C4-2B (cell line): ENCODE data around the gene PAK1.

ENCODE experiments used
- ZFX ChIP-seq: fragments of 450-650 bp; IDR thresholded peaks from 2 replicates; pipeline ENCODE4 v1.6.1; 2017
- TF ChIP-seq, protein P1 (sequence below): fragments of 450-650 bp; conservative IDR thresholded peaks from 2 replicates; pipeline ENCODE4 v1.5.1; 2017; ENCODE audit warnings: mild to moderate bottlenecking

DNA sequence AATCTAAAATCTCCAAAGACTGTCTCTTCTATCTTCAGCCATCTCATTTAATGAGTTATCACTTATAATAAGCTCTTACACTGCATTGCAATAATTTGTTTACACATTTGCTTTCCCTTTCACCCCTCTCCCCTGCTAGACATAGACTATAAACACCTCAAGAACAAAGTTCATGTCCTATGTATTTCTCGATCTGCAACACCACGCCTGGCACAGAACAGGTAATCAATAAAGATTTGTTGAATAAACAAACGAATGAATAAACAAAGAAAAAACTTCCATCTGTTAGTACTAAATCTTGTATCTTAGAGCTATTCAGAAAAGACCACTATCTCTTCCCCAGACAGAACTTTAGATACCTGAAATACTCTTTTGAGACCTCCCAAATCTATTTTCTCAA, 77.6 kb downstream of the PAK1 start:
- TF ChIP-seq, protein P1, sequence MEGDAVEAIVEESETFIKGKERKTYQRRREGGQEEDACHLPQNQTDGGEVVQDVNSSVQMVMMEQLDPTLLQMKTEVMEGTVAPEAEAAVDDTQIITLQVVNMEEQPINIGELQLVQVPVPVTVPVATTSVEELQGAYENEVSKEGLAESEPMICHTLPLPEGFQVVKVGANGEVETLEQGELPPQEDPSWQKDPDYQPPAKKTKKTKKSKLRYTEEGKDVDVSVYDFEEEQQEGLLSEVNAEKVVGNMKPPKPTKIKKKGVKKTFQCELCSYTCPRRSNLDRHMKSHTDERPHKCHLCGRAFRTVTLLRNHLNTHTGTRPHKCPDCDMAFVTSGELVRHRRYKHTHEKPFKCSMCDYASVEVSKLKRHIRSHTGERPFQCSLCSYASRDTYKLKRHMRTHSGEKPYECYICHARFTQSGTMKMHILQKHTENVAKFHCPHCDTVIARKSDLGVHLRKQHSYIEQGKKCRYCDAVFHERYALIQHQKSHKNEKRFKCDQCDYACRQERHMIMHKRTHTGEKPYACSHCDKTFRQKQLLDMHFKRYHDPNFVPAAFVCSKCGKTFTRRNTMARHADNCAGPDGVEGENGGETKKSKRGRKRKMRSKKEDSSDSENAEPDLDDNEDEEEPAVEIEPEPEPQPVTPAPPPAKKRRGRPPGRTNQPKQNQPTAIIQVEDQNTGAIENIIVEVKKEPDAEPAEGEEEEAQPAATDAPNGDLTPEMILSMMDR, result no peak
- TF ChIP-seq ZFX, result no peak
